GM12878 (cell line): Measurements from ENCODE around the gene CPNE4. TPM values are rescaled to one million over a fixed set of nuclear protein-coding genes. Genes with fewer than 3 reads are reported as not detected.

ENCODE experiments used
- ATAC-seq: fragments of 200-7000 bp; cut with Tn5 transposase; 3 replicates; pipeline ENCODE4 v1.9.1; 2020; ENCODE audit warnings: mild to moderate bottlenecking, moderate library complexity
- BruUV-seq: library from RNA; stranded (reverse); fragments of 400-500 nt; replicated peaks from 2 replicates; lab custom pipeline; 2021; lab: Mats Ljungman, UMichigan
- CTCF ChIA-PET: fragments of 300-600 bp; sonication (Branson Sonifier 250); formaldehyde crosslinking; extraction: SDS; loops from one replicate; lab custom pipeline; 2021; ENCODE audit warnings: inconsistent platforms; lab: Yijun Ruan, JAX
- POLR2A ChIA-PET: fragments of 350-600 bp; formaldehyde crosslinking; extraction: SDS; loops from one replicate; lab custom pipeline; 2021; ENCODE audit warnings: inconsistent platforms; lab: Charles Lee
- RAD21 ChIA-PET: fragments of 300-600 bp; sonication (Branson Sonifier 250); formaldehyde crosslinking; loops from one replicate; lab custom pipeline; 2023; ENCODE audit warnings: antibody characterized with exemption; ENCODE audit not compliant: unreplicated experiment; lab: Charles Lee
- SMC1A ChIA-PET: fragments of 300-600 bp; sonication (Branson Sonifier 250); formaldehyde crosslinking; loops from one replicate; lab custom pipeline; 2023; ENCODE audit not compliant: unreplicated experiment, uncharacterized antibody; lab: Charles Lee
- DNase-seq: peaks from one replicate; pipeline ENCODE4 v3.0.0-alpha.2; 2011; ENCODE audit warnings: low read depth, low spot score
- FAIRE-seq: peaks from 3 replicates; lab custom pipeline; 2011; peaks lifted over from hg19 to GRCh38; lab: Jason Lieb, UNC
- H2AFZ ChIP-seq: 2 replicates; pipeline ENCODE4 v1.6.0; 2011; ENCODE audit warnings: low read depth, low read length, control low read depth; ENCODE audit not compliant: control insufficient read depth
- H3K27ac ChIP-seq: 2 replicates; pipeline ENCODE4 v1.5.1; 2011; ENCODE audit warnings: control low read depth; ENCODE audit not compliant: control insufficient read depth, insufficient read depth
- H3K27me3 ChIP-seq, 2 experiments: replicated peaks in 1 of 2; 2 replicates each; pipeline versions ENCODE4 v1.6.0 to v1.6.1; 2011; ENCODE audit warnings: low read length in 1 of 2; ENCODE audit not compliant: control insufficient read depth in 2 of 2, insufficient read depth in 2 of 2
- H3K36me3 ChIP-seq, 2 experiments: 2 replicates each; pipeline ENCODE4 v1.5.1; 2011; ENCODE audit warnings: low read length in 1 of 2; ENCODE audit not compliant: control insufficient read depth in 2 of 2, insufficient read depth in 2 of 2
- H3K4me1 ChIP-seq: 2 replicates; pipeline ENCODE4 v1.6.1; 2011; ENCODE audit warnings: mild to moderate bottlenecking, low read length, moderate library complexity, mixed read lengths; ENCODE audit not compliant: control insufficient read depth, insufficient read depth
- H3K4me2 ChIP-seq: 2 replicates; pipeline ENCODE4 v1.6.0; 2011; ENCODE audit warnings: control low read depth; ENCODE audit not compliant: control insufficient read depth, insufficient read depth
- H3K4me3 ChIP-seq: fragments of 200-600 bp; sonication (generic); 2 replicates; pipeline ENCODE4 v1.5.1; 2016
- H3K79me2 ChIP-seq: 2 replicates; pipeline ENCODE4 v1.6.0; 2011; ENCODE audit warnings: low read length; ENCODE audit not compliant: control insufficient read depth, insufficient read depth
- H3K9ac ChIP-seq: 2 replicates; pipeline ENCODE4 v1.8.0; 2011; ENCODE audit warnings: low read length, control low read depth, mixed read lengths; ENCODE audit not compliant: control insufficient read depth, insufficient read depth
- H3K9me3 ChIP-seq: replicated peaks from 3 replicates; pipeline ENCODE4 v1.5.1; 2011; ENCODE audit warnings: mild to moderate bottlenecking, low read length; ENCODE audit not compliant: control insufficient read depth, insufficient read depth
- H4K20me1 ChIP-seq: 2 replicates; pipeline ENCODE4 v1.6.0; 2011; ENCODE audit not compliant: control insufficient read depth, insufficient read depth
- CBFB ChIP-seq: IDR thresholded peaks from 2 replicates; pipeline ENCODE4 v1.6.1; 2016; ENCODE audit warnings: antibody characterized with exemption, low read depth
- DPF2 ChIP-seq: fragments of 450-650 bp; IDR thresholded peaks from 2 replicates; pipeline ENCODE4 v1.6.1; 2017; ENCODE audit warnings: mild to moderate bottlenecking
- RAD51 ChIP-seq: fragments of 450-650 bp; IDR thresholded peaks from 2 replicates; pipeline ENCODE4 v1.6.1; 2016; ENCODE audit warnings: moderate library complexity, mild to moderate bottlenecking, inconsistent platforms
- ZNF384 ChIP-seq: IDR thresholded peaks from 2 replicates; pipeline ENCODE4 v1.6.1; 2012; ENCODE audit warnings: low read depth, mild to moderate bottlenecking, low read length, improper control_type of control experiment, borderline replicate concordance
- WGBS: methylation state at CpG from one replicate; pipeline ENCODE4 v1.1.6; 2016; ENCODE audit warnings: low lambda C conversion rate; ENCODE audit not compliant: insufficient replicate concordance, insufficient coverage; ENCODE audit errors: missing lambda C conversion rate; 5-methylcytosine and 5-hydroxymethylcytosine counted together
- in situ Hi-C: fragments of 300-500 bp; cut with MboI; formaldehyde crosslinking; loops from 9 replicates; pipeline ENCODE4 v1.14.3; 2018; ENCODE audit warnings: mixed read lengths
- intact Hi-C: fragments of 100-400 bp; cut with micrococcal nuclease; formaldehyde crosslinking; loops from one replicate; pipeline ENCODE4 v1.14.2; 2022; ENCODE audit not compliant: unreplicated experiment
- polyA plus RNA-seq, 11 experiments: library from polyadenylated mRNA; depleted of rRNA in 4 of 11; unstranded in 6 of 11; stranded (reverse) in 5 of 11; fragments of >200 nt; fragmentation: Nextera tagmentation in 4 of 11; fragmentation: Illumina TruSeq in 1 of 11; extraction: Ambion mirVana in 4 of 11; extraction: Trizol in 1 of 11; gene quantifications; 1 replicate in 1 of 11; 2 replicates in 10 of 11; pipeline versions ENCODE4 v1.2.1 to v1.2.3, GENCODE V29; 2011 to 2016; ENCODE audit warnings: inconsistent platforms in 2 of 11, missing spikeins in 2 of 11, low read depth in 1 of 11
- total RNA-seq, 4 experiments: library from RNA; depleted of rRNA in 3 of 4; stranded (reverse); fragments of >200 nt in 3 of 4; fragmentation: Illumina TruSeq in 1 of 4; extraction: Trizol in 1 of 4; gene quantifications; 2 replicates each; pipeline versions ENCODE4 v1.2.1 to v1.2.3, GENCODE V29; 2013 to 2021
- TF ChIP-seq, protein P1 (sequence below): fragments of 450-650 bp; IDR thresholded peaks from 2 replicates; pipeline ENCODE4 v1.6.1; 2017; ENCODE audit warnings: borderline replicate concordance

Gene CPNE4
- total and polyA plus RNA-seq, 10 of the 15 experiments (the other 5 are each of a cell fraction or from before 2014, with no cell fraction given), result 0.17 to 1.9 (median 0.48) TPM; not detected in 1

DNA sequence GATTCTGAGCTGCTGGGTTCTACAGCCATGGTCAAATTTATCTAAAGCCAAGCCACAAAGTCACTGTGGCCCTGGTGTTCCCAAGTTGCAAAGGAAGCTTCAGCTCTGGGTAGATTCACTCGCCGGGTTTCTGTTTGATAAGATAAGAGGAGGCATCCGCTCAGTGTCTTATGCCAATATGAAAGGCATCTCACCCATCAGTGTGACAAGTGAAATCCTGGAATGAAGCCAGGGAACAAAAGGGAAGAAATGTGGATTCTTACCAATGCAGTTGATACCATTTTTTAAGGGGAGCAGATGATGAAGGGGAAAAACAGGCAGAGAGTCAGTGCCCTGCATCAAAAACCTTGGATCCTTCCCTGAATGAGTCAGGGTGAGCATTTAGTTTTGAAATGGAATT, 2.8 kb upstream of the CPNE4 start:
- Histone ChIP-seq H3K27me3 (peaks cover 3 to 11% of the 10 kb centered on the region in 2 experiments), H4K20me1 (no peaks in the 10 kb centered on the region), H3K9me3 (no peaks in the 10 kb centered on the region), H3K36me3 (no peaks in the 10 kb centered on the region), H2AFZ (no peak overlapping the region), H3K9ac (no peak overlapping the region), H3K4me2 (no peak overlapping the region), H3K4me1 (no peaks in the 10 kb centered on the region), H3K27ac (no peak overlapping the region), H3K79me2 (no peaks in the 10 kb centered on the region), H3K4me3 (no peak overlapping the region)
- FAIRE-seq (no peak), DNase-seq (no peak), ATAC-seq (no peak)
- no peak for TF ChIP-seq RAD51
- intact Hi-C loops, result loop anchor here (10.0 kb wide), 2 partner anchors 307 to 357 kb away; no protein-coding TSS in a partner anchor
- ChIA-PET SMC1A (interaction anchor here (1.1 to 2.4 kb wide), 4 partner anchors 8 to 312 kb away, joined by 3 to 10 read pairs (median 5); no protein-coding TSS in a partner anchor), RAD21 (interaction anchor here (1.2 to 2.6 kb wide), 2 partner anchors 306 to 488 kb away, joined by 6 to 9 read pairs; no protein-coding TSS in a partner anchor), POLR2A (no interaction called here), CTCF (interaction anchor here (0.5 to 3.4 kb wide), 15 partner anchors 10 to 1005 kb away, joined by 3 to 25 read pairs (median 4); partner anchors contain the start of gene DNAJC13)
- in situ Hi-C loops, result no loop called here
- 21% methylated on average over 3 of the region's 3 CpGs for WGBS
- no TSS peak for BruUV-seq

DNA sequence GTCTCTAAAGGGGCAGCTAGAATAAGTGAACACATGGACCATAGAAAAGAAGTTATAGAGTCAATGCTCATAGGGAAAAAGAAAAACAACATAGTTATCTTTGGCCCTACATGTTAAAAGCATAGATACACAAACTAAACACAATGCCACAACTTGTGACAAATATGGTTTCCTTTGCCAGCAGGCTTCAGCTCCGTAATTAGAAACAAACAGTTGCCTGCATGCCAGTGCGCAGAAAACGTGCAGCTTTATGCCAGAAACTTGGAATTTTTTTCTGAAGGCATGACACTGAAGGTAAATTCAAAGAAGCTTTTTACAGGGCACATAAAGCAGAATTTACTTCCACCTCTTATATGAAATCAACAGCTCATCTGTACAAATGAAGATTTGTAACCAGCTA, 2.2 kb upstream of the CPNE4 start:
- FAIRE-seq (no peak), DNase-seq (no peak), ATAC-seq (no peak)
- RAD21 ChIA-PET, result interaction anchor here (0.6 to 2.6 kb wide), 2 partner anchors 487 to 489 kb away, joined by 4 to 9 read pairs; no protein-coding TSS in a partner anchor
- H3K9ac ChIP-seq, result no peak overlapping the region
- POLR2A ChIA-PET, result no interaction called here
- H3K27ac ChIP-seq, result no peak overlapping the region
- H3K9me3 ChIP-seq, result no peaks in the 10 kb centered on the region
- H3K27me3 ChIP-seq, result peaks cover 3 to 11% of the 10 kb centered on the region in 2 experiments
- H3K4me2 ChIP-seq, result no peak overlapping the region
- intact Hi-C loops, result loop anchor here (10.0 kb wide), 2 partner anchors 308 to 358 kb away; no protein-coding TSS in a partner anchor
- no peaks in the 10 kb centered on the region for H3K36me3 ChIP-seq
- H3K79me2 ChIP-seq, result no peaks in the 10 kb centered on the region
- BruUV-seq, result no TSS peak
- CTCF ChIA-PET, result interaction anchor here (0.8 to 3.4 kb wide), 6 partner anchors 22 to 1004 kb away, joined by 3 to 25 read pairs (median 7); partner anchors contain the start of gene DNAJC13
- H4K20me1 ChIP-seq, result no peaks in the 10 kb centered on the region
- H3K4me1 ChIP-seq, result no peaks in the 10 kb centered on the region
- H2AFZ ChIP-seq, result no peak overlapping the region
- TF ChIP-seq DPF2 (no peak), CBFB (no peak), ZNF384 (no peak)
- TF ChIP-seq, protein P1, sequence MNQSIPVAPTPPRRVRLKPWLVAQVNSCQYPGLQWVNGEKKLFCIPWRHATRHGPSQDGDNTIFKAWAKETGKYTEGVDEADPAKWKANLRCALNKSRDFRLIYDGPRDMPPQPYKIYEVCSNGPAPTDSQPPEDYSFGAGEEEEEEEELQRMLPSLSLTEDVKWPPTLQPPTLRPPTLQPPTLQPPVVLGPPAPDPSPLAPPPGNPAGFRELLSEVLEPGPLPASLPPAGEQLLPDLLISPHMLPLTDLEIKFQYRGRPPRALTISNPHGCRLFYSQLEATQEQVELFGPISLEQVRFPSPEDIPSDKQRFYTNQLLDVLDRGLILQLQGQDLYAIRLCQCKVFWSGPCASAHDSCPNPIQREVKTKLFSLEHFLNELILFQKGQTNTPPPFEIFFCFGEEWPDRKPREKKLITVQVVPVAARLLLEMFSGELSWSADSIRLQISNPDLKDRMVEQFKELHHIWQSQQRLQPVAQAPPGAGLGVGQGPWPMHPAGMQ, result no peak
- no peak overlapping the region for H3K4me3 ChIP-seq
- SMC1A ChIA-PET, result interaction anchor here (1.1 to 2.4 kb wide), 3 partner anchors 242 to 488 kb away, joined by 4 to 6 read pairs (median 4); no protein-coding TSS in a partner anchor
- 13% methylated on average over 3 of the region's 3 CpGs for WGBS
- in situ Hi-C loops, result no loop called here
